OCI-LY7 (cell line): ENCODE measurements around the gene PTGIR. TPM values are rescaled to one million over a fixed set of nuclear protein-coding genes. Genes with fewer than 3 reads are reported as not detected.

ENCODE experiments used
- BruUV-seq: library from RNA; stranded (reverse); fragments of 400-500 nt; replicated peaks from 2 replicates; lab custom pipeline; 2021; lab: Mats Ljungman, UMichigan
- CTCF ChIA-PET: fragments of 300-600 bp; sonication (Branson Sonifier 250); formaldehyde crosslinking; loops from one replicate; lab custom pipeline; 2022; ENCODE audit warnings: antibody characterized with exemption; ENCODE audit not compliant: unreplicated experiment; lab: Charles Lee
- POLR2A ChIA-PET: fragments of 300-600 bp; sonication (Branson Sonifier 250); formaldehyde crosslinking; loops from one replicate; lab custom pipeline; 2022; ENCODE audit warnings: antibody characterized with exemption; lab: Charles Lee
- DNase-seq: peaks from one replicate; pipeline ENCODE4 v3.0.0-alpha.2; 2015; ENCODE audit warnings: low spot score
- H2AFZ ChIP-seq: fragments of 200-600 bp; sonication (generic), shearing (Covaris generic); 2 replicates; pipeline ENCODE4 v1.6.1; 2014; ENCODE audit warnings: mild to moderate bottlenecking, antibody characterized with exemption, low read length, moderate library complexity
- H3K27ac ChIP-seq: fragments of 200-600 bp; sonication (generic); 2 replicates; pipeline ENCODE4 v1.5.1; 2014; ENCODE audit warnings: mixed run types, low read depth, mild to moderate bottlenecking, moderate library complexity, low read length, inconsistent platforms; ENCODE audit not compliant: poor library complexity, severe bottlenecking
- H3K36me3 ChIP-seq: fragments of 200-600 bp; sonication (generic); 2 replicates; pipeline ENCODE4 v1.6.1; 2014; ENCODE audit warnings: mild to moderate bottlenecking, antibody characterized with exemption, low read length, moderate library complexity, mixed read lengths; ENCODE audit not compliant: insufficient read depth
- H3K4me1 ChIP-seq: fragments of 200-600 bp; sonication (generic); 2 replicates; pipeline ENCODE4 v1.5.1; 2014; ENCODE audit warnings: mild to moderate bottlenecking, low read length; ENCODE audit not compliant: insufficient read depth, poor library complexity, severe bottlenecking
- H3K4me2 ChIP-seq: fragments of 200-600 bp; sonication (generic); 2 replicates; pipeline ENCODE4 v1.6.1; 2014; ENCODE audit warnings: mild to moderate bottlenecking, low read length
- H3K4me3 ChIP-seq: fragments of 200-600 bp; sonication (generic); 2 replicates; pipeline ENCODE4 v1.5.1; 2014; ENCODE audit warnings: mild to moderate bottlenecking, low read depth, low read length; ENCODE audit not compliant: poor library complexity, severe bottlenecking
- H3K79me2 ChIP-seq: fragments of 200-600 bp; sonication (generic); 2 replicates; pipeline ENCODE4 v1.6.1; 2016; ENCODE audit warnings: low read depth, mild to moderate bottlenecking, low read length, moderate library complexity, mixed read lengths; ENCODE audit not compliant: insufficient read depth
- H3K9me2 ChIP-seq: fragments of 200-600 bp; sonication (generic); 2 replicates; pipeline ENCODE4 v1.6.1; 2016; ENCODE audit warnings: mild to moderate bottlenecking, low read length, mixed read lengths; ENCODE audit not compliant: insufficient read depth
- H3K9me3 ChIP-seq: fragments of 200-600 bp; sonication (generic); 2 replicates; pipeline ENCODE4 v1.6.1; 2014; ENCODE audit warnings: mild to moderate bottlenecking, mixed run types, low read length, mixed read lengths
- H4K20me1 ChIP-seq: fragments of 200-600 bp; sonication (generic); 2 replicates; pipeline ENCODE4 v1.6.1; 2014; ENCODE audit warnings: mild to moderate bottlenecking, antibody characterized with exemption, low read length, moderate library complexity, mixed read lengths; ENCODE audit not compliant: insufficient read depth
- CTCF ChIP-seq: fragments of 200-600 bp; sonication (generic); conservative IDR thresholded peaks from 2 replicates; pipeline ENCODE4 v1.5.1; 2014; ENCODE audit warnings: mild to moderate bottlenecking, antibody characterized with exemption, low read length, moderate library complexity, mixed read lengths
- EZH2phosphoT487 ChIP-seq: fragments of 200-600 bp; sonication (generic); IDR thresholded peaks from 2 replicates; pipeline ENCODE4 v1.6.1; 2018; ENCODE audit warnings: low read depth, borderline replicate concordance, mild to moderate bottlenecking, mixed run types, antibody characterized with exemption, low read length, moderate library complexity, mixed read lengths
- intact Hi-C: fragments of 100-400 bp; cut with micrococcal nuclease; formaldehyde crosslinking; loops from one replicate; pipeline ENCODE4 v1.10.0; 2022; ENCODE audit not compliant: unreplicated experiment
- total RNA-seq, 2 experiments: library from RNA; depleted of rRNA in 1 of 2; stranded (reverse); fragments of >200 nt in 1 of 2; shearing (Covaris generic) in 1 of 2; gene quantifications; 2 replicates each; pipeline ENCODE4 v1.2.3, GENCODE V29; 2014 to 2022

Gene PTGIR
- total RNA-seq, 2 experiments from 2014 or later = 0.25 TPM; not detected in 1

- Histone ChIP-seq H2AFZ (no peak overlapping the region), H3K36me3 (no peaks in the 10 kb centered on the region), H3K4me3 (peak overlapping the region; percentile 62), H3K4me1 (peaks cover 29% of the 10 kb centered on the region), H4K20me1 (0 out of 2 replicates have a peak, but pooled peaks cover 3% of the 10 kb centered on the region), H3K9me3 (no peaks in the 10 kb centered on the region), H3K27ac (no peak overlapping the region), H3K4me2 (peak overlapping the region; percentile 76), H3K9me2 (no peaks in the 10 kb centered on the region), H3K79me2 (no peaks in the 10 kb centered on the region)
- POLR2A ChIA-PET = no interaction called here
- no peak for DNase-seq
- TF ChIP-seq EZH2phosphoT487 = no peak
- no peak for TF ChIP-seq CTCF
- intact Hi-C loops = no loop called here
- CTCF ChIA-PET = no interaction called here
- no TSS peak for BruUV-seq
These were observed 35.2 kb upstream of the PTGIR start for GRCh38 chr19:46660008-46660517.

- Histone ChIP-seq H4K20me1 (0 out of 2 replicates have a peak, but pooled peaks cover 3% of the 10 kb centered on the region), H3K79me2 (no peaks in the 10 kb centered on the region), H3K4me1 (peaks cover 29% of the 10 kb centered on the region), H3K9me2 (no peaks in the 10 kb centered on the region), H2AFZ (no peak overlapping the region), H3K36me3 (no peaks in the 10 kb centered on the region), H3K9me3 (no peaks in the 10 kb centered on the region), H3K4me2 (peak overlapping the region; percentile 76; the same call in 1 of the 2 replicates), H3K27ac (no peak overlapping the region), H3K4me3 (no peak overlapping the region)
- BruUV-seq = no TSS peak
- intact Hi-C loops = no loop called here
- TF ChIP-seq EZH2phosphoT487 (no peak), CTCF (no peak)
- POLR2A ChIA-PET = no interaction called here
- CTCF ChIA-PET = interaction anchor here (0.6 to 0.7 kb wide), 4 partner anchors 12 to 227 kb away, joined by 3 to 12 read pairs (median 6); no protein-coding TSS in a partner anchor
- no peak for DNase-seq
These were observed 34.5 kb upstream of the PTGIR start for GRCh38 chr19:46659151-46660007.
